CD14-positive monocyte (primary cell): Measurements from ENCODE around the gene PRTN3. TPM values are rescaled to one million over a fixed set of nuclear protein-coding genes. Genes with fewer than 3 reads are reported as not detected.

Experiments used
- DNase-seq, 3 donors: peaks; one replicate each; pipeline ENCODE4 v3.0.0-alpha.2; 2011 to 2022
- H2AFZ ChIP-seq: 2 replicates; pipeline ENCODE4 v1.6.0; 2012; ENCODE audit warnings: mild to moderate bottlenecking, low read depth, low read length, inconsistent platforms; ENCODE audit not compliant: insufficient read depth, poor library complexity, severe bottlenecking
- H3K27ac ChIP-seq, 2 donors: 1 replicate in 1 of 2; 2 replicates in 1 of 2; pipeline ENCODE4 v1.5.1; 2012 to 2013; ENCODE audit warnings: low read length in 2 of 2, control low read depth in 1 of 2, inconsistent platforms in 1 of 2, low read depth in 1 of 2, mild to moderate bottlenecking in 1 of 2
- H3K27me3 ChIP-seq, 2 donors: one replicate each; pipeline versions ENCODE4 v1.6.0 to v1.6.1; 2011 to 2013; ENCODE audit warnings: low read length in 2 of 2; ENCODE audit not compliant: control insufficient read depth in 2 of 2, insufficient read depth in 2 of 2
- H3K36me3 ChIP-seq, 2 donors: replicated peaks in 1 of 2; 1 replicate in 1 of 2; 2 replicates in 1 of 2; pipeline versions ENCODE4 v1.5.1 to v1.6.1; 2012 to 2013; ENCODE audit warnings: low read length in 2 of 2, control low read depth in 1 of 2, inconsistent platforms in 1 of 2, mild to moderate bottlenecking in 1 of 2; ENCODE audit not compliant: insufficient read depth in 2 of 2, control insufficient read depth in 1 of 2
- H3K4me1 ChIP-seq, 2 donors: 1 replicate in 1 of 2; 2 replicates in 1 of 2; pipeline versions ENCODE4 v1.5.1 to v1.6.1; 2012 to 2013; ENCODE audit warnings: low read length in 2 of 2, control low read depth in 1 of 2, inconsistent platforms in 1 of 2, mild to moderate bottlenecking in 1 of 2, moderate library complexity in 1 of 2; ENCODE audit not compliant: insufficient read depth in 2 of 2, control insufficient read depth in 1 of 2
- H3K4me2 ChIP-seq: replicated peaks from 2 replicates; pipeline ENCODE3; 2012; ENCODE audit warnings: low read length, moderate library complexity, mild to moderate bottlenecking; ENCODE audit not compliant: poor library complexity, severe bottlenecking; ENCODE audit errors: extremely low read depth
- H3K4me3 ChIP-seq, 3 experiments: fragments of 200-600 bp in 1 of 3; sonication (generic) in 1 of 3; replicated peaks in 1 of 3; 1 replicate in 2 of 3; 2 replicates in 1 of 3; pipeline ENCODE4 v1.5.1; 2011 to 2013; ENCODE audit warnings: low read length in 3 of 3, mild to moderate bottlenecking in 3 of 3, control low read depth in 2 of 3, low read depth in 2 of 3, inconsistent platforms in 1 of 3, moderate library complexity in 1 of 3
- H3K79me2 ChIP-seq: 2 replicates; pipeline ENCODE4 v1.6.0; 2012; ENCODE audit warnings: mild to moderate bottlenecking, control low read depth, inconsistent platforms, low read length, moderate library complexity; ENCODE audit not compliant: insufficient read depth
- H3K9ac ChIP-seq: 2 replicates; pipeline ENCODE4 v1.6.0; 2017; ENCODE audit warnings: low read length, mild to moderate bottlenecking; ENCODE audit not compliant: insufficient read depth, poor library complexity, severe bottlenecking
- H3K9me3 ChIP-seq, 2 donors: replicated peaks in 1 of 2; 1 replicate in 1 of 2; 2 replicates in 1 of 2; pipeline versions ENCODE4 v1.5.1 to v1.6.1; 2012 to 2013; ENCODE audit warnings: low read length in 2 of 2, control low read depth in 1 of 2; ENCODE audit not compliant: control insufficient read depth in 1 of 2, insufficient read depth in 1 of 2
- H4K20me1 ChIP-seq: 2 replicates; pipeline ENCODE4 v1.6.0; 2012; ENCODE audit warnings: mild to moderate bottlenecking, low read length, control low read depth, moderate library complexity; ENCODE audit not compliant: insufficient read depth
- H3K27ac Mint-ChIP-seq, 7 donors: one replicate each; pipeline ENCODE4 v1.8.0; 2020; ENCODE audit warnings: mild to moderate bottlenecking in 7 of 7, mixed read lengths in 7 of 7, moderate library complexity in 6 of 7, inconsistent platforms in 2 of 7
- H3K27me3 Mint-ChIP-seq, 3 donors: one replicate each; pipeline ENCODE4 v1.8.0; 2021 to 2022; ENCODE audit warnings: low read depth in 3 of 3, mild to moderate bottlenecking in 3 of 3, mixed read lengths in 3 of 3, moderate library complexity in 3 of 3, inconsistent platforms in 1 of 3
- H3K36me3 Mint-ChIP-seq, 2 donors: one replicate each; pipeline ENCODE4 v1.8.0; 2020; ENCODE audit warnings: mixed read lengths in 2 of 2, inconsistent platforms in 1 of 2, mild to moderate bottlenecking in 1 of 2
- H3K4me1 Mint-ChIP-seq: one replicate; pipeline ENCODE4 v1.8.0; 2020; ENCODE audit warnings: mild to moderate bottlenecking, mixed read lengths
- H3K4me3 Mint-ChIP-seq, 2 donors: one replicate each; pipeline ENCODE4 v1.8.0; 2020; ENCODE audit warnings: mild to moderate bottlenecking in 2 of 2, mixed read lengths in 2 of 2, moderate library complexity in 1 of 2
- H3K9me3 Mint-ChIP-seq, 7 donors: one replicate each; pipeline ENCODE4 v1.8.0; 2020 to 2022; ENCODE audit warnings: mixed read lengths in 7 of 7, mild to moderate bottlenecking in 6 of 7, moderate library complexity in 6 of 7, inconsistent platforms in 2 of 7
- WGBS: methylation state at CpG from one replicate; pipeline ENCODE4 v1.1.5; 2013; ENCODE audit warnings: missing lambda C conversion rate; ENCODE audit not compliant: insufficient coverage; 5-methylcytosine and 5-hydroxymethylcytosine counted together
- intact Hi-C, 2 donors: fragments of 100-400 bp; cut with micrococcal nuclease; formaldehyde crosslinking; loops; one replicate each; pipeline versions ENCODE4 v1.15.0 to v1.15.1; 2023
- polyA plus RNA-seq, 3 donors: library from polyadenylated mRNA; depleted of rRNA in 1 of 3; unstranded in 2 of 3; stranded (reverse) in 1 of 3; fragments of 300-500 nt in 2 of 3; fragments of >200 nt in 1 of 3; fragmentation: Illumina TruSeq in 2 of 3; gene quantifications; 1 replicate in 2 of 3; 2 replicates in 1 of 3; pipeline ENCODE4 v1.2.3, GENCODE V29; 2012 to 2021
- TF ChIP-seq, protein P1 (sequence below): fragments of 200-600 bp; IDR thresholded peaks from one replicate; pipeline ENCODE4 v1.8.0; 2022; ENCODE audit warnings: antibody characterized with exemption, mild to moderate bottlenecking

The PRTN3 gene
- polyA plus RNA-seq, 3 donors: 0.11 TPM; not detected in 2

- H3K4me3 ChIP-seq: peak overlapping the region; percentile 73 to 85 (median 74)
- TF ChIP-seq, protein P1, sequence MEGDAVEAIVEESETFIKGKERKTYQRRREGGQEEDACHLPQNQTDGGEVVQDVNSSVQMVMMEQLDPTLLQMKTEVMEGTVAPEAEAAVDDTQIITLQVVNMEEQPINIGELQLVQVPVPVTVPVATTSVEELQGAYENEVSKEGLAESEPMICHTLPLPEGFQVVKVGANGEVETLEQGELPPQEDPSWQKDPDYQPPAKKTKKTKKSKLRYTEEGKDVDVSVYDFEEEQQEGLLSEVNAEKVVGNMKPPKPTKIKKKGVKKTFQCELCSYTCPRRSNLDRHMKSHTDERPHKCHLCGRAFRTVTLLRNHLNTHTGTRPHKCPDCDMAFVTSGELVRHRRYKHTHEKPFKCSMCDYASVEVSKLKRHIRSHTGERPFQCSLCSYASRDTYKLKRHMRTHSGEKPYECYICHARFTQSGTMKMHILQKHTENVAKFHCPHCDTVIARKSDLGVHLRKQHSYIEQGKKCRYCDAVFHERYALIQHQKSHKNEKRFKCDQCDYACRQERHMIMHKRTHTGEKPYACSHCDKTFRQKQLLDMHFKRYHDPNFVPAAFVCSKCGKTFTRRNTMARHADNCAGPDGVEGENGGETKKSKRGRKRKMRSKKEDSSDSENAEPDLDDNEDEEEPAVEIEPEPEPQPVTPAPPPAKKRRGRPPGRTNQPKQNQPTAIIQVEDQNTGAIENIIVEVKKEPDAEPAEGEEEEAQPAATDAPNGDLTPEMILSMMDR: no peak
- H3K27me3 ChIP-seq: no peaks in the 10 kb centered on the region
- peak overlapping the region; percentile 77 for H3K9ac ChIP-seq
- peaks cover 13% of the 10 kb centered on the region for H3K79me2 ChIP-seq
- H3K36me3 Mint-ChIP-seq: peaks cover 17 to 49% of the 10 kb centered on the region in 2 donors
- DNase-seq: no peak
- H3K27ac Mint-ChIP-seq: peak overlapping the region; percentile 49 to 91 (median 73)
- H3K4me2 ChIP-seq: peak overlapping the region; percentile 91
- intact Hi-C loops: loop anchor here in 1 of 2 donors (2.0 kb wide), 1 partner anchor 16 kb away; no protein-coding TSS in a partner anchor
- peaks cover 18% of the 10 kb centered on the region for H4K20me1 ChIP-seq
- no peaks in the 10 kb centered on the region for H3K9me3 Mint-ChIP-seq
- peaks cover 15 to 19% of the 10 kb centered on the region in 2 donors for H3K4me1 ChIP-seq
- peaks cover 24% of the 10 kb centered on the region for H3K4me1 Mint-ChIP-seq
- H3K27ac ChIP-seq: peak overlapping the region; percentile 16 to 95
- H2AFZ ChIP-seq: peak overlapping the region; percentile 85
- H3K27me3 Mint-ChIP-seq: peaks cover 0 to 3% (median 0%) of the 10 kb centered on the region in 3 donors
- no peaks in the 10 kb centered on the region for H3K9me3 ChIP-seq
- H3K4me3 Mint-ChIP-seq: peak overlapping the region; percentile 77 to 80
- peaks cover 19 to 34% of the 10 kb centered on the region in 2 donors for H3K36me3 ChIP-seq
- WGBS: 5% methylated on average over 24 of the region's 27 CpGs
These were observed 51.6 kb downstream of the PRTN3 start for GRCh38 chr19:892243-892893.

- peak; percentile 93 to 95 (median 94) for DNase-seq
- H4K20me1 ChIP-seq: peaks cover 23% of the 10 kb centered on the region
- H3K27ac ChIP-seq: peak within 1 kb of the TSS; percentile 77 to 95
- peak within 1 kb of the TSS; percentile 77 for H3K9ac ChIP-seq
- peak within 1 kb of the TSS; percentile 73 to 85 (median 74) for H3K4me3 ChIP-seq
- H2AFZ ChIP-seq: peak within 1 kb of the TSS; percentile 85
- H3K36me3 ChIP-seq: peaks cover 19 to 34% of the 10 kb centered on the region in 2 donors
- peak within 1 kb of the TSS; percentile 95 to 99 (median 98) for H3K27ac Mint-ChIP-seq
- peak within 1 kb of the TSS; percentile 80 to 83 for H3K4me3 Mint-ChIP-seq
- H3K4me2 ChIP-seq: peak within 1 kb of the TSS; percentile 91
- intact Hi-C loops: loop anchor here in 1 of 2 donors (2.0 kb wide), 1 partner anchor 16 kb away; no protein-coding TSS in a partner anchor
- H3K27me3 ChIP-seq: no peaks in the 10 kb centered on the region
- TF ChIP-seq, protein P1: no peak
- H3K27me3 Mint-ChIP-seq: peaks cover 0 to 3% (median 2%) of the 10 kb centered on the region in 3 donors
- peaks cover 18 to 48% of the 10 kb centered on the region in 2 donors for H3K36me3 Mint-ChIP-seq
- peaks cover 15 to 19% of the 10 kb centered on the region in 2 donors for H3K4me1 ChIP-seq
- H3K4me1 Mint-ChIP-seq: peaks cover 24% of the 10 kb centered on the region
- peaks cover 13% of the 10 kb centered on the region for H3K79me2 ChIP-seq
- no peaks in the 10 kb centered on the region for H3K9me3 Mint-ChIP-seq
- no peaks in the 10 kb centered on the region for H3K9me3 ChIP-seq
- 2% methylated on average over 58 of the region's 69 CpGs for WGBS
These were observed 52.3 kb downstream of the PRTN3 start, which contains the start of the genes MED16 and RNU6-9 for GRCh38 chr19:892894-893689. Gene MED16, minus strand, starts transcription at chr19:893187. Its CDS starts 2,056 bp downstream, at chr19:891131. Gene RNU6-9, plus strand, starts transcription at chr19:893484.
